ENCODE measurements around the gene NARS2. TPM values are rescaled to one million over a fixed set of nuclear protein-coding genes. Genes with fewer than 3 reads are reported as not detected.
"Not testable (repeated sequence)": the region's sequence is repeated elsewhere in the genome, so short reads cannot be mapped to it uniquely, and the experiment has no call there.

Gene NARS2
- total RNA-seq, 1 donor from 2014 or later = 11.6 TPM

DNA sequence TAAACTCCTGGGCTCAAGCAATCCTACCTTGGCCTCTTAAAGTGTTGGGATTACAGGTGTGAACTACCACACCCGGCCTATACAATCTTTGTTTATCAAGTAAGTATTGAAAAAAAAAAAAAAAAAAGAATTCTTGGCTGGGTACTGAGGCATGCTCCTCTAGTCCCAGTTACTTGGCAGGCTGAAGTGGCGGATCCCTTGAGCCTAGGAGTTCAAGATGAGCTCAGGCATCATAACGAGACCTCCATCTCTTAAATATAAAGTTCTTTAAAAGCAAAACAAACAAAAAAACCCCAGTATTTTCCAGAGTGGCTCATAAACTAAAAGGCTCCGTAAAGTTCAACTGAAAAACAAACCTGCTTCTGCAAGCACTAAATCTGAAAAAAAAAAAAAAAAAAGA, 106.7 kb downstream of the NARS2 start:
- TF ChIP-seq, protein P1, sequence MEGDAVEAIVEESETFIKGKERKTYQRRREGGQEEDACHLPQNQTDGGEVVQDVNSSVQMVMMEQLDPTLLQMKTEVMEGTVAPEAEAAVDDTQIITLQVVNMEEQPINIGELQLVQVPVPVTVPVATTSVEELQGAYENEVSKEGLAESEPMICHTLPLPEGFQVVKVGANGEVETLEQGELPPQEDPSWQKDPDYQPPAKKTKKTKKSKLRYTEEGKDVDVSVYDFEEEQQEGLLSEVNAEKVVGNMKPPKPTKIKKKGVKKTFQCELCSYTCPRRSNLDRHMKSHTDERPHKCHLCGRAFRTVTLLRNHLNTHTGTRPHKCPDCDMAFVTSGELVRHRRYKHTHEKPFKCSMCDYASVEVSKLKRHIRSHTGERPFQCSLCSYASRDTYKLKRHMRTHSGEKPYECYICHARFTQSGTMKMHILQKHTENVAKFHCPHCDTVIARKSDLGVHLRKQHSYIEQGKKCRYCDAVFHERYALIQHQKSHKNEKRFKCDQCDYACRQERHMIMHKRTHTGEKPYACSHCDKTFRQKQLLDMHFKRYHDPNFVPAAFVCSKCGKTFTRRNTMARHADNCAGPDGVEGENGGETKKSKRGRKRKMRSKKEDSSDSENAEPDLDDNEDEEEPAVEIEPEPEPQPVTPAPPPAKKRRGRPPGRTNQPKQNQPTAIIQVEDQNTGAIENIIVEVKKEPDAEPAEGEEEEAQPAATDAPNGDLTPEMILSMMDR (IDR thresholded peaks at IDR 0.05) = no peak
- Mint-ChIP-seq H3K4me3 (ENCODE audit: unreplicated experiment) (no peak overlapping the region), H3K9me3 (ENCODE audit: unreplicated experiment) (no peaks in the 10 kb centered on the region), H3K27ac (ENCODE audit: unreplicated experiment) (no peak overlapping the region), H3K27me3 (ENCODE audit: unreplicated experiment) (no peaks in the 10 kb centered on the region), H3K4me1 (ENCODE audit: unreplicated experiment) (no peaks in the 10 kb centered on the region), H3K36me3 (ENCODE audit: unreplicated experiment) (peaks cover 21% of the 10 kb centered on the region)
- no peak for DNase-seq (ENCODE audit: extremely low spot score, unreplicated experiment)

DNA sequence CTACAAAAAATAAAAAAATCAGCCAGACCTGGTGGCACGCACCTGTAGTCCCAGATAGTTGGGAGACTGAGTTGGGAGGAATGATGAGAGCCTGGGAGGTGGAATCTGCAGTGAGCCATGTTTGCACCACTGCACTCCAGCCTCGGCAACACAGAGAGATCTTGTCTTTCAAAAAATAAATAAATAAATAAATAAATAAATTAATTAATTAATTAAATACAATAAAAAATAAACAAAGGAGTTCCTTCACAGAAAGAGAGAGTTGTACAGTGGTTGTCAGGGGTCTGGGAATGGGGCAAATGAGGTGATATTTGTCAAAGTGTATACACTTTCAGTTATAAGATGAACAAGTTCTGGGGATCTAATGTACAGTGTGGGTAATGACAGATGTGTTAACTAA, 107.3 kb downstream of the NARS2 start:
- Mint-ChIP-seq H3K27ac (ENCODE audit: unreplicated experiment) (no peak overlapping the region), H3K36me3 (ENCODE audit: unreplicated experiment) (peaks cover 21% of the 10 kb centered on the region), H3K9me3 (ENCODE audit: unreplicated experiment) (no peaks in the 10 kb centered on the region), H3K4me1 (ENCODE audit: unreplicated experiment) (no peaks in the 10 kb centered on the region), H3K27me3 (ENCODE audit: unreplicated experiment) (no peaks in the 10 kb centered on the region), H3K4me3 (ENCODE audit: unreplicated experiment) (no peak overlapping the region)
- DNase-seq (ENCODE audit: extremely low spot score, unreplicated experiment) = no peak
- TF ChIP-seq, protein P1 (IDR thresholded peaks at IDR 0.05) = no peak

DNA sequence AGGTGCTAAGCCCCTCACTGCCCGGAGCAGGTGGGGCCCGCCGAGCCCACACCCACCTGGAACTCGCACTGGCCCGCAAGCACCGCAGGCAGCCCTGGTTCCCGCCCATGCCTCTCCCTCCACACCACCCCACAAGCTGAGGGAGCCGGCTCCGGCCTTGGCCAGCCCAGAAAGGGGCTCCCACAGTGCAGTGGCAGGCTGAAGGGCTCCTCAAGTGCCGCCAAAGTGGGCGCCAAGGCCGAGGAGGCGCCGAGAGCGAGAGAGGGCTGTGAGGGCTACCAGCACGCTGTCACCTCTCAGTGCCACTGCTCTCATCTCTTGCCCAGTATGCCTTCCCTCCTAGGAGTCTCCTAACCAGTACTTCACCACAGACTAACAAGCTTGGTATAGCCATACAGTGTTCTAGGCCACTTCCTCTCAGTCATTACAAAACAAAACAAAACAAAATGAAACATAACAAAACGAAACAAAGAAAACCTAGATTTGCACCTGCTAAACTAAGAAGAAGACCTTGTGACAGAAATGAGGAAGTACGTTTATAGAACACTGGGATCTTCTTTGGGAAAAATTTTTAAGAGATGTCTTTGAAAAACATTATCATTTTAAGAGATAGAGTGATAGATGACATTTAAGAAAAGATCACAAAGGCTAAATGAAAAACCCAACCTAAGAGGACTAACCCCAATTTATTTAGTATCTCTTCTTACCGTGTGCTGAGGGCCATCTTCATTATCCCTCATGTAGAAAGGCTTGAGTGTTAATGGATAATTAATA, 109.3 kb downstream of the NARS2 start:
- TF ChIP-seq, protein P1 (IDR thresholded peaks at IDR 0.05) = no peak
- H3K27ac Mint-ChIP-seq (ENCODE audit: unreplicated experiment) = no peak overlapping the region
- H3K36me3 Mint-ChIP-seq (ENCODE audit: unreplicated experiment) = peaks cover 22% of the 10 kb centered on the region
- H3K4me1 Mint-ChIP-seq (ENCODE audit: unreplicated experiment) = peaks cover 4% of the 10 kb centered on the region
- no peak overlapping the region for H3K4me3 Mint-ChIP-seq (ENCODE audit: unreplicated experiment)
- H3K9me3 Mint-ChIP-seq (ENCODE audit: unreplicated experiment) = no peaks in the 10 kb centered on the region
- no peak for DNase-seq (ENCODE audit: extremely low spot score, unreplicated experiment)
- H3K27me3 Mint-ChIP-seq (ENCODE audit: unreplicated experiment) = no peaks in the 10 kb centered on the region

DNA sequence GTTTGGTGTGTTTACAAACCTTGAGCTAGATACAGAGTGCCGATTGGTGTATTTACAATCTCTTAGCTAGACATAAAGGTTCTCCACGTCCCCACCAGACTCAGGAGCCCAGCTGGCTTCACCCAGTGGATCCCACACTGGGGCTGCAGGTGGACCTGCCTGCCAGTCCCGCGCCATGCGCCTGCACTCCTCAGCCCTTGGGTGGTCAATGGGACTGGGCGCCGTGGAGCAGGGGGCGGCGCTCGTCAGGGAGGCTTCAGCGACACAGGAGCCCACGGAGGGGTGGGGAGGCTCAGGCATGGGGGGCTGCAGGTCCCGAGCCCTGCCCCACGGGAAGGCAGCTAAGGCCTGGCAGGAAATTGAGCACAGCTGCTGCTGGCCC, 109.9 kb downstream of the NARS2 start:
- H3K9me3 Mint-ChIP-seq (ENCODE audit: unreplicated experiment); H3K4me3 Mint-ChIP-seq (ENCODE audit: unreplicated experiment); H3K27me3 Mint-ChIP-seq (ENCODE audit: unreplicated experiment); DNase-seq (ENCODE audit: extremely low spot score, unreplicated experiment); H3K4me1 Mint-ChIP-seq (ENCODE audit: unreplicated experiment); H3K27ac Mint-ChIP-seq (ENCODE audit: unreplicated experiment): not testable (repeated sequence)
- peaks cover 23% of the 10 kb centered on the region for H3K36me3 Mint-ChIP-seq (ENCODE audit: unreplicated experiment)

DNA sequence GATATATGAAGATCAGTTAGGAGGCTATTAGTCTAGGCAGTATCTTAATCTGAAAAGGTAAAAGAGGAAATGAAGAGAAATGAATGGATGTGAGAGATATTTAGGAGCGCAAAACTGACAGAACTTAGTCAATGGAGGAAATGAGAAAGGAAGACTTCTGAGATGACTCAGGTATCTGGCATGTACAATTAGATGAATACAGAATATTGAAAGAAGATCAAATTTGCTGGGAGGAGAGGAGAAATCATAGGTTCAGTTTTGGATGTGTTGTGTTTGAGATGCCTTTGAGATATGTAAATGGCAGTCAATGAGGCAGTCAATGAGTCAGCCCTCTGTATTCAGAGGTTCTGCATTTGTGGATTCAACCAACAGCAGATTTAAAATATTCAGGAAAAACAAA, 114.2 kb downstream of the NARS2 start:
- no peaks in the 10 kb centered on the region for H3K9me3 Mint-ChIP-seq (ENCODE audit: unreplicated experiment)
- H3K27ac Mint-ChIP-seq (ENCODE audit: unreplicated experiment) = no peak overlapping the region
- DNase-seq (ENCODE audit: extremely low spot score, unreplicated experiment) = no peak
- H3K36me3 Mint-ChIP-seq (ENCODE audit: unreplicated experiment) = peaks cover 28% of the 10 kb centered on the region
- no peak overlapping the region for H3K4me3 Mint-ChIP-seq (ENCODE audit: unreplicated experiment)
- H3K27me3 Mint-ChIP-seq (ENCODE audit: unreplicated experiment) = no peaks in the 10 kb centered on the region
- TF ChIP-seq, protein P1 (IDR thresholded peaks at IDR 0.05) = no peak
- peaks cover 7% of the 10 kb centered on the region for H3K4me1 Mint-ChIP-seq (ENCODE audit: unreplicated experiment)

All from osteocyte (in vitro differentiated cells).